Right kidney (tissue), 1 donor: Measurements from ENCODE around the gene KLHDC10.
A peak's percentile ranks its signal among the peaks of the same experiment; 100 is the strongest.
"Not testable (repeated sequence)": the region's sequence is repeated elsewhere in the genome, so short reads cannot be mapped to it uniquely, and the experiment has no call there.

Experiments
- DNase-seq: peaks from one replicate; pipeline ENCODE4 v3.0.0-alpha.2; 2016

KLHDC10 gene

DNA sequence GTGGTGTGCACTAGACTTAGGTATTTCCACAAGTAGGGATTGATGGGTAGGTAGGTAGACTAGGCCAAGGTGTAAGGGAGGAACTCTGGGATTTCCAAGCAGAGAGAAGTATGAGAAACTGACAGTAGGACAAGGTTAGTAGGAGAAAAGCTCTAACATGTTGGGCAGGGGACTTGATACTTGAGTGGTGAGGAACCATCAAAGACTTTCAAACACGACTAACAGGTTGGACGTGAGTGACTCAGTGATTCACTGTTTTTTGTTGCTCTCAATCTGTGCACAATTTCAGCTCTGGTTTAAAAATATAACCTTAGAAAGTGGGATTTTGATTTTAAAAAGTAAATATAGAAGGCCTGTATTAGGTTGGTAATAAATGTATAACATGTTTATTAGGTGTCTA lies 44.4 kb downstream of the KLHDC10 start:
- DNase-seq, result no peak

DNA sequence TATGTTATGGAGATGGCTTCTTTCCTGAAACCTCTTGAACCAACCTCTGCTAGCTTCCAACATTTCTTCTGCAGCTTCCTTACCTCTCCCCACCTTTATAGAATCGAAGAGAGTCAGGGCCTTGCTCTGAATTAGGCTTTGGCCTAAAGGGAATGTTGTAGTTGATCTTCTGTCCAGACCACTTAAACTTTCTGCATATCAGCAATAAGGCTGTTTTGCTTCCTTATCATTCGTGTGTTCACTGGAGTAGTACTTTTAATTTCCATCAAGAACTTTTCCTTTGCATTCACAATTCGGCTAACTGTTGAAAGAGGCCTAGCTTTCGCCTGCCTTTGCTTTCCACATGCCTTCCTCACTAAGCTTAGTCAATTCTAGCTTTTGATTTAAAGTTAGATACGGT lies 48.0 kb downstream of the KLHDC10 start:
- DNase-seq, result no peak

DNA sequence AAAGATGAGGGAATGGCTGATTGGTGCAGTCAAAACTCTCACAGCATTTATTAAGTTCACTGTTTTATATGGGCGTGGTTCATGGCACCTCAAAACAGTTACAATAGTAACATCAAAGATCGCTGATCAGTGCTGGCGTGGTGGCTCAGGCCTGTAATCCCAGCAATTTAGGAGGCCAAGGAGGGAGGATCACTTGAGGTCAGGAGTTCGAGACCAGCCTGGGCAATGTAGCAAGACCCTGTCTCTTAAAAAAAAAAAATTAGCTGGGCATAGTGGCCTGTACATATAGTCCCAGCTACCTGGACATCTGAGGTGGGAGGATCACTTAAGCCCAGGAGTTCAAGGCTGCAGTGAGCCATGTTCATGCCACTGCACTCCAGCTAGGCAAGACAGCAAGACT lies 48.5 kb downstream of the KLHDC10 start:
- no peak for DNase-seq

DNA sequence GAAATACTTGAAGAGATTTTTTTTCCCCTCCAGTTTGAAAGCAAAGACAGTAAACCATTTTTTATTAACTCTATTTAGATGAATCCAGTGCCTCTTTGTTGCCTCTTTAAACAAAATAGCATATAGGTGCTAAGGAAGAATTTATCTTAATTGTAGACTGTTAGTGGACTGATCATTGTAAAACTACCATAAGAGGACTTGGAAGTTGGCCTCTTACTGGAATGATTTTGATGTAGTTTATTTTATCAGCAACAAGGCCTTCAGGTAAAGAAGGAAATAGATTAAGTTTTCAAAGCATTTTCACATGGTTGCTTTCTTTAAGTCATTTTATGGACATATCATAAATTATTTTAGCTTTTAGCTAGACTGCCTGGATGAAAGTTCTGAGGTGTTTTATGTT lies 53.2 kb downstream of the KLHDC10 start:
- DNase-seq, result no peak

DNA sequence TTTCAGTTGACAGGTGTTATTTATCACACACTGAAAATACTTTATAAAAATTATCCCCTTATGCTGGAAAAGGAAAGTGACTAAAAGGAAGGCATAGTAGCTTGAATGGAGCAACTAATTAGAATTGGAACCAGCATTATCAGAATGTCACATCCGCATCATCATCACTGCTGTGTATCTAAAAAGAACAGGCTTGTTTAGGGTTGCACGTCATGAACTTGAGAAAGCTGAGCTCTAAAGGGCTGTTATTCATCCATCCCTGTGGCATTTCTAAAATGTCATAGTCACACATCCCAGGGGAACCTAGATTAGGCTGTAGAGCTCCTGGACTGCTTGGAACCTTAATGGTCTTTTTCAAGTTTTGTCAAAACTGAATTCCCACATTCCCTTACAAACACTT lies 54.4 kb downstream of the KLHDC10 start:
- DNase-seq, result no peak

DNA sequence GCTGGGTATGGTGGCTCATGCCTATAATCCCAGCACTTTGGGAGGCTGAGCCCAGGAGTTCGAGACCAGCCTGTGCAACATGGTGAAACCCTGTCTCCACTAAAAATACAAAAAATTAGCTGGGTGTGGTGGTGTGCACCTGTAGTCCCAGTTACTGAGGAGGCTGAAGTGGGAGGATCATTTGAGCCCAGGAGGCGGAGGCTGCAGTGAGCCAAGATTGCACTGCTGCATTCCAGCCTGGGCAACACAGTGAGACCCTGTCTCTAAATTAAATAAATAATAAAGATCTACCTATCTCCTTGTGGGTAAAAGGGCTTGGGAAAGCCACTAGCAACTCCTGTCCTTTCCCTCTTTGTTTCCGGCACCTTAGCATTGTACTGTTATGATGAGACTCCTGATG lies 56.5 kb downstream of the KLHDC10 start:
- DNase-seq, result not testable (repeated sequence)

DNA sequence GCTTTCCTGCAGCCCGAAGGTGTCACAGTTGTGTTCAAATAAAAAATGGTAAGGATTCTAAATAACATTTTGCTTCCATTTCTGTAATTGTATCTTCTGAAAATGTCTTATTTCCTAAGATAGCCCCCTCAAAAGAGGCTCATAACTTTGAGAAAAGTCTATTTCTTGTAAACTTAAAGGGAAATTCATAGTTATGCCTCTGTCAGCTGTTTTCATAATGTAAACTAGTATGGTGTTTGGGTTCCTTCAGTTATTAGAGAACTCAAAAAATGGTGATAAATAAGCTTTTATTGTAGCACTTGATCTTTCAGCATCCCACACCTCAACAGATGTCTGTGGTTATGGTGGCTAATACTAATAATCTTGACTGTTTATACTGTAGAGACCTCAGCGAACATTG lies 57.1 kb downstream of the KLHDC10 start:
- DNase-seq, result no peak

DNA sequence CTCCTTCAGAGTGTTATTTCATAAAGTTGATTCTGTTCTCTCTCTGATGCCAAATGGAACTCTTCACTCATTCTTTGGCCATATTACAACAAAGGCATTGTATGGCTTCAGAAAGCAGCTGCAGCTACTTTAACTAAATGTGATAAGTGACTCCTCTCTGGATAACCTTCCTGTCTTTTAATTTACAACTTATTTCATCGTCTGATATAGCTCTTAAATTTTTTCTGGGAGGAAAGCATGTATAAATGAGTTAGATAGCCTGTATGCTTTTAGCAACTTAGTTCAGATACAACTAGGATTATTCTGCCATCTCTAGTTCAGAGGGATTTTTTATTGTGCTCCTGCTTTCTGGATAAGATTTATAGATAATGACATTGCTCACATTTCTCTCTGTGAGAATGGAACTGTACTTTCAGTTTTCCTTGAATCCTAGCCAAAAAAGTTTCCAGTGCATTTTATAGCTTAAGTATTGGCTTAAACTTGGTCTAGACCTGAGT lies 57.5 kb downstream of the KLHDC10 start:
- DNase-seq, result peak; percentile 27

DNA sequence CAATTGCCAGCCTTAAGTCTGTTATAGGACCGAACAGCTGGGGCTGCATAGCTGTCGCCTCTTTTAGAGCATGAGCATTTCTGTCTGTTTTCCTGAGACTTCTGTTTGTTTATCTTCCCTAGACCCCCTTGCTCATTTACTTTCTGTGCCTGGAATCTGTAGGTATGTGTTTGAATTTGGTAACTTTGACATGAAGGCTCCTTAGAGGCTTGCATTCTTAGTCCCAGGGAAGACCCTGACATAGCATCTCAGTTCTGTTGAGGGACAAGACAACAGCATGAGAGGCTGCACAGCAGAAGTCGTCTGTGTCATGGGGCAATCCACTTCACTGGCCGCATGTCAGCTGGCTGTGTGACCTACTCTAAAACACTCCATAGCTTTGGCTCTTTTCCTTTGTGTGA lies 58.7 kb downstream of the KLHDC10 start:
- DNase-seq, result no peak

DNA sequence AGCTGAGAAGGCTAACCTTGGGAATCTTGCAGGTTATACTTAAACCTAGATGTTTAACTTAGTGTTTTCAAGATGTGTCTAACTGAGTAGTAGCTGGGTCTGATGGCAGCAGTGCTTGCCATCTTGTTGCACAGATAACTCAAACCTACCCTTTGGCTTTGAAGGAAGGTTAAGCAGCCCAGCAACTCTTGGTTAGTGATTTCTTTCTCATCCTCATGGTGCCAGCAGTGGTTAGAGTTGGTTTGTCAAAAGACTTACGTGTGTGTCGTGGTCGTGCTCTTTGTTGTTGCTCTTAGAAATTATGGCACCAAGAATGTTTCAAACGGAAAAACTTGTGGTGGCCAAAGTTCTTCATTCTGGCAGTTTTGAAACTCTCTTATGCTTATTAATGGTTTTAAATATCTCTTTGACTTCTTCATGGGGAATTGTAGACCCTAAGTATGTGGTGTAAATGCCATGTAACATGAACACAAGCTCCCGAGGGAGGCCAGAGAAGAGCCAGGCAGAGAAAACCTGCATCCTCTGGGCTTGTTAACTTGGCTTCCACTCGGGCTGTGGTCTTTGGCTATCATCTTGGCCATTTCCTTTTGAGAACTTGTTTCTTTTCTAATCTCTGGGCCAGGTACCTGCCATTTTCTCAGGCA lies 61.0 kb downstream of the KLHDC10 start:
- no peak for DNase-seq

DNA sequence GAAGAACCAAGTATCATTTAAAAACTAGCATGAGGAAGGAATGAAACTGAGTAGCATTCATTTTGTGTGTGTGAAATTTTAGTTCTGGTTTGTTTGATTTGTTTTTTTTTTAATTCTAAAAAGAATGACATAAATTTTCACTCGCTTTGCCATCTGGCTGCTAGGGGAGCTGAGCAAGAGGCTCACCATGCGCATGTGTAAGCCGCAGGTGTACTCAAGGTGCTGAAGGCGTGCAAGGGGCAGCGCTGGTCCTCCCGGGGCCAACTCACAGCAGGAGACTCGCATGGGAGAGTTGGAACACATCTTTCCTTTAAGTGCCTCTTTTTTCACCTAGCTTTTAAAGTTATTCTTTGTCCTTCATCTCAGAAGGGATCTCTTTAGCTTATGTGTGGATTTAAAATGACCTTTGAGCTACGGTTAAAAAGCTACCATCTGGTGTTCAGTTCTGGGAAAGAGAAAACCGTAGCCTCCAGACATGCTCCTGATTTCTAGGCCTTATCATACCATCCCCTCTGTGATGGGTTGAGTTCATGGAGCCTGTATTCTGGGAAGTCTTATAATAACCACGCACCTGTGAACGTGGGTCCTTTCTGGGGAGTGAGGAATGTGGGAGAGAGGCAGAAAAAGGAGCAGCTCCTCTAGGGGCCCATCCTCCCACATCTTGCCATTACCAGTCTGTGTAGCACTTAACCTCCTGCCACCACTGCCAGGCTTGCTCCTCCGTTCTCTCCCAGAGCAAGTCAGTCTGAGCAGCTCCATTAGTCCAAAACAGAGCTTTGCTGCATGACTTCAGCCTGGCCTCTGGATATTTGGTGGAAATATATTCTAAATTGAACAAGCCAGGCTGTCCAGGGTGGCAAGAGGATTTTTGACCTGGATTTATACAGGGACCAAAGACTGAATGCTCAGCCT lies 61.9 kb downstream of the KLHDC10 start:
- DNase-seq, result no peak

DNA sequence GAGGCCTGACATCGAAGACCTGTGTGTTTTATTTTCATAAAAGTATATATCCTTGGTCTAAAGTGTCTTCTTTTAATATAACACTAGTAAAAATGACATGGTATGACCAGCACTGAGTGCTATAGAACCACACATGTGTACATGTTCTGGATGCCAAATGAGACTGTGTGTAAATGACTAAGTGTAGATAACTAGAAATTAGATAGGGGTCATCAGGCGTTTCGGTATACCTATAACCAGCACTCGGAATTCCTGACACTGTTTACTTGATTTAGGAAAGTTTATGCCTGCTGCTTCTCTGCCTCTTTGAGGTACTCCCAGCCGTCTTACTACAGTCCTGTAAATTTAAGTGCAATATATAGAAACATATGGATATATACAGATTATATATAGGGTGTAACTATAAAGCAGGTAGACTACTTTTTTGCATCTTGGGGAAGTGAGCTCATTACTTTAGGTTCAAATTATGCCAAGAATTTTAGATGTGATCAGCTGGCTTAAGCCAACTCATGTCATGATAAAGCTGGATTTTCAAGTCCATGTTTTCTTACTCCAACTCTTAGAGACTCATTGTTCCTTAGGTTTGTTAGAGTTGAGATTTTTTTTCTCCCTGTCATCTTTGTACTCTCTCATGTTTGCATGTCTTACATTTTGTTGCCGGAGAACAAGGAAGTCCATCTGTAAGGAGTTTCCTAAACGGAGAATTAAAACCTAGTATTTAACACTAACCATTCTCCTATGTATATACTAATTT lies 62.9 kb downstream of the KLHDC10 start:
- no peak for DNase-seq

DNA sequence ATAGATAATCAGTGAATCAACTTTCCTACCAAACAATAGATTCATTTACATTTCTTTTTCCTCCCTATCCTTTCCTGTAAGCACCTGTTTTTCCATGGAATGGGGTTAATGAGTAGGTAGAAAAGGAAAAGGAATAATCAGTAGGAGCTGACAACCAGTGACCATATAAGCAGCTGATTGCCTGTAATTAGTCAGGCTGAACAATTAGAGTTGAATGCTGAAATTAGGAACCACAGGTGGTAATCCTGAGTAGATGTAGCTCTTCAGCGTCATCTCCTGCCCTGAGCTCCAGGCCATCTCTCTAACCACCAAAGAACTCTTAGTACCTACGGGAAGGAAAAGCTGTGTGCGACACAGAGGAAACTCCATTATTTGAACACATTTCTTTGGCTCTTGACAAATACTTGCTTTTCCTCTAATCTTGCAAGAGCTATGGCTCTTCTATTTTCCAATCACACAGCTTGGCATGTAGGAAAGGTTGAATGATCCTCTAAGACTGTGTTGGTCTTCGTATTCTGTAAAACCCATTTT lies 63.8 kb downstream of the KLHDC10 start:
- DNase-seq, result no peak

DNA sequence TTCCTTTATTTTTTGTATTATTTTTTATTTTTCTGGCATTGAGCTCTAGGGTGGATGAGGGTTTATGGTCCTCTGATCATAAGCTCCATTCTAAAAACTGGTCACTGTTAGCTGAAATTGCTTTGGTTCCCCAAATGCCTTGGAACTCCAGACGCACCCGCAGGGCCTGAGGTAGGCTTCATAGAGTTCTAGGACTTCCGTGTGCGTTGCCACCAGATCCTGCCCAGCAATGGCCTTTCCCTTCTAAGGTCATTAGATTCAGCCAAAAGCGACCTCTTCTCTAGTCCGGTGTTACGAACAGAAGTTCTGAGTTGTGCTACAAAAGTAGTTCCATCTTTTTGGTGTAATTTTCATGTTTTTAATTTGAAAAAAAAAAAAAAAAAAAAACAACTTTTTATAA lies 64.4 kb downstream of the KLHDC10 start:
- DNase-seq, result no peak

DNA sequence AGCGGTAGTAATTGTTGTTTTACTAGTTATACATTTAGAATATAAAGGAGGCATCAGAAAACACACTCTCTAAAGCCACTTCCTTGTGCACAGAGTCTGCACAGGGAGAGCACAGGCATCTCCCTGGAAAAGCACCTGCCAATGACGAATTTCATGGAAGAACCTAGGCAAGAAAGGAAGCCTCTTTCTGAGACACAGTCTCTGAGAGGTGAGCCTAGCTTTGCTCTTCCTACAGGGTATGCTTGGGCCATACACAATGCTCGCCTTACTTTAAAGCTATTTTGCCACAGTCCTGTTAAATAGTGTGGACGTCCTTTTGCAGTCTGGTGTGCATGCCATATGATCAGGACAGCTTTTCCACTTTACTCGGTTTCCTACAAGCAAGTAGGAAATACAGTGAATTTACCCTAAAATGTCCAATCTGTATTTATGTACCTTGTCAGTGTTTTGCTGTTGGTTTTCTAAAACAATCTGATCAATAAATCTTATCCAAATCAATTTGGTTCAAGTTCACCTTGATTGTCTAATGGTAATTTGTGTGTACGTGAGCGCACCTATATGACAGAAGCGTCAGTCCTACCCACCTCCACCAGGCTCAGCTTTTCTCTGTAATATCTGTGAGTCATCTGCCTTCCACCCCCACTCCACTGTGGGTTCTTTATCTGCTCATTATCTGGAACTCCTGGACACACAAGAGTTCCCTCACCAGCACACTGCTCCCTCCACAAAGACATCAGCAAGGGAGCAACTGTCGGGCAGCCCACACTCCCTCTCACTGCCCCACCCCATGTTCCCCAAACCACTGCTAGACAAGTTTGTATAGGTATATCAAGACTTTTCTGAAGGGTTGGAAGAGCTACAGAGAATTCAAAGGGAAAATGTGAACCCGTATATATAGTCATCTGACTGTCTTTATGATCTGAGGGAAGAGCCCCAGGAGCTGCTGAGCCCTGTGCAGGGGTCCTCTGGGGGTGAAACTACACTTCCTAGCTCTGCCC lies 65.2 kb downstream of the KLHDC10 start:
- no peak for DNase-seq

DNA sequence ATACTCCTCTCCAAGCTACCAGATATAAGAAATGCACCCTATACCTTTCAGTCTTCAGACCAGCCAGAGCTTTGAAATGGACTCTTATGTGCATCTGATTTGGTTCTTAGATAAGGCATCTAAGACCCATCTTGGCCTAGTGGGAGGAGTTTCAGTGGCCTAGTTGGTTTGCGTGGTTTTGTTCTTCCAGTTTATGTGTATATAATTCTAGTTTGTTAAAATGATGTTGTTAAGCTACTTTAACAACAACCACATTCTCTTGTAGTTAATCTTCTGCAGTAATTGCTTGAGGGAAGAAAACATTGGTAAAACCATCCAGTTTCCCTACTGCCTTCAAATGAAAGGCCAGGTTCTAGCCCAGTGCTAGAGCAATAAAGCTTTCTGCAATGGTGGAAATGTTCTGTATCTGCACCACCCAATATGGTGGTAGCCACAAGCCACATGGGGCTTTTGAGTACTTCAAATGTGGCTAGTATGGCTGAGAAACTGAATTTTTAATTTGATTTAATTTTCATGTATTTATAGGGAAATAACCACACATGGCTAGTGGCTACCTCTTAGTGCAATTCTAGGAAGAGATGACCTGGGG lies 66.3 kb downstream of the KLHDC10 start:
- no peak for DNase-seq

DNA sequence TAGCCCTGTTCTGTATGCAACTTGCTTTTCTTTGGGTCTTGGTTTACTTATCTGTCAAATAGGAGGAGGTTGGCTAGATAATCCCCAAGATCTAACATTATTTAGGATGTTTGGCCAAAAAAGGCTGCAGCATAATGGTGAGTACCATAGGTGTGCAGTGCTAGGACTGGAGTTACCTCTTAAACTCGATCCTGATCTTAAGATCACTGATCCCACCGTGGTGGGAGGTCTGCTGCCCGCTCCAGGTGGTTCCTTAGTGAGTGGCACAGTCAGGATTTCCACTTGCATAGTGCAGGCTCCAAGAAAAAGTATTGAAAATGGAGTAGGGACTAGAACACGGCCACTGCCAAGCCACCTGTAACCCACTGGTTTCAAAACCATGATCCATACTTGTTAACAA lies 66.9 kb downstream of the KLHDC10 start:
- no peak for DNase-seq

DNA sequence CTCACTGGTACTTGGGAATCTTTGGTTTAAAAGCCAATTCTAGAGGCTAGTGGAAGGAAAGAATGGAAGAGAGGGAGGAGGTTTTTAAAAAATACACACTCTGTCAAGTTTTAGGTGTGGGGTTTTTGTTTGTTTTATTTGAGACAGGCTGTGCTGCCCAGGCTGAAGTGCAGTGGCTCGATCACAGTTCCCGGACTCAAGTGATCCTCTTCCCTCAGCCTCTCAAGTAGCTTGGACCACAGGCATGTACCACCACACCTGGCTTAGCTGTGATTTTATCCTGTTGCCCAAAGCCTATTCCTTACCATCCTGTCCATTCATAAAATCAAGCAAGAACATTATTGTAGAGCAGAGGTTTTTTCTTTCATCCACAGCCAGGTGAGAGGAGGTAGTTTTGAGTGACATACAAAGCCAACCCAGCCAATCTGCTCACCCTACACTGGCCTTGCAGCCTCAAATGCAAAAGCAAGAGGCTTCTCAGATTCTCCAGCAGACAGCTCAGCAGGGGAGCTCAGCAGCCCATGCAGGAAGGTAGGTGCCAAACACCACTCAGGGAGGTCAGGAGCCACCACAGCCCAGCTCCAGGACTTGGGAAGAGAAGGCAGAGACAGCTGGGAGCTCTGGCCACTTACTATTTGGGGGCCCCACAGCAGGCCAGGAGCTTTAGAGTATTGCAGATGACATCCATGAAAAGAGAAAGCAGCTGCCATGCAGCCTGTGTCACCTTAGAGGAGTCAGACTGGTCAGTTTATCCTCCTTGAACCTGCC lies 69.0 kb downstream of the KLHDC10 start:
- DNase-seq, result no peak

DNA sequence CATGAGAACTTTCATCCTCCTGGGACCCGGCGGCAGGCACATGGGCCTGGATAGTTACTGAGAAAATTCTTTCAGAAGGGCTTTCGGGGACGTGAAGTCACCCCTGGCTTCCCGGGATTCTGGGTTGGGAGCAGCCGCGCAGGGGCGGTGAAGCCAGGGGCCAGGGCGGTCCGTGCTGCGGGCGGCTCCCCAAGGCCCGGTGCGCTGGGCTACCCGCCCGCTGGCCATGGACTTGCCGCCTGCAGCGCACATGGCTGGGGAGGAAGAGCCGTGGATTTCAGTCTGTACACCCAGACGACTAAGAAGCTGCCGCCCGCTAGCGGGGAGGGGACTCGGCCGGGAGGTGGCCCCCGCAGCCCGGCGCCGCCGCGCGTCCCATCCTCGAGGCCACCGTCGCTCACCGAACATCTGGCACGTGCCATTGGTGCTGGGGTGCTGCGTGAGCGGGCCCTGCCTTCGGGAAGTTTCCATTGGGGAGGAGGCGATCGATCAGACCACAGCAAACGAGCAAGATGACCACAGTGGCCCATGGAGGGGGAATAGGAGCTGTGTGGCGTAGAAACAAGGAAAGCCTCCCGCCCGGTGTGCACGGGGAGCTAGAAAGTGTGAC lies 70.3 kb downstream of the KLHDC10 start:
- no peak for DNase-seq
